Activated CD4-positive, alpha-beta T cell treated with anti-CD3 and anti-CD28 coated beads, Interleukin-2, amount 10 ng/mL, durations not matched to agents 7 days and 5 days (primary cell): Measurements from ENCODE around the gene ICAM5. TPM values are rescaled to one million over a fixed set of nuclear protein-coding genes. Genes with fewer than 3 reads are reported as not detected.

Source experiments
- total RNA-seq, 2 experiments: library from RNA; stranded (reverse); gene quantifications; one replicate each; pipeline ENCODE4 v1.2.3, GENCODE V29; 2021

Gene ICAM5
- total RNA-seq, 2 experiments from 2014 or later: 0.12 to 0.17 TPM

Other genes with a start within 250 kb of the ICAM5 start
- gene SHFL, start 203.6 kb upstream of the ICAM5 start, total RNA-seq: 100 to 1,000 TPM; 100 to 108 TPM
- 1 to 10 TPM in 1 of 2 experiments, under 1 TPM in 1; 0.99 to 1.3 TPM for gene ANGPTL6, start 187.3 kb upstream of the ICAM5 start, total RNA-seq
- gene PPAN, start 183.6 kb upstream of the ICAM5 start, total RNA-seq: 10 to 100 TPM; 77.8 to 77.9 TPM
- gene P2RY11, start 178.3 kb upstream of the ICAM5 start, total RNA-seq: 10 to 100 TPM; 39.1 to 43.1 TPM
- 100 to 1,000 TPM; 228 to 230 TPM for gene EIF3G, start 170.1 kb upstream of the ICAM5 start, total RNA-seq
- gene DNMT1, start 95.0 kb upstream of the ICAM5 start, total RNA-seq: 100 to 1,000 TPM; 375 to 404 TPM
- 1 to 10 TPM; 6.1 to 6.5 TPM for gene S1PR2, start 58.6 kb upstream of the ICAM5 start, total RNA-seq
- 10 to 100 TPM; 58.7 to 67.9 TPM for gene MRPL4, start 37.7 kb upstream of the ICAM5 start, total RNA-seq
- gene ICAM1, start 18.8 kb upstream of the ICAM5 start, total RNA-seq: 1 to 10 TPM; 8.0 to 9.0 TPM
- gene ICAM4, start 3.0 kb upstream of the ICAM5 start, total RNA-seq: 1 to 10 TPM; 1.4 to 1.8 TPM
- 1 to 10 TPM; 1.6 to 3.4 TPM for gene ZGLP1, start 19.9 kb downstream of the ICAM5 start, total RNA-seq
- 1 to 10 TPM; 5.5 to 9.0 TPM for gene FDX2, start 26.1 kb downstream of the ICAM5 start, total RNA-seq
- gene RAVER1, start 43.6 kb downstream of the ICAM5 start, total RNA-seq: 10 to 100 TPM; 69.3 to 75.6 TPM
- gene ICAM3, start 49.7 kb downstream of the ICAM5 start, total RNA-seq: 100 to 1,000 TPM; 230 to 233 TPM
- gene TYK2, start 90.6 kb downstream of the ICAM5 start, total RNA-seq: 100 to 1,000 TPM; 251 to 263 TPM
- gene CDC37, start 113.6 kb downstream of the ICAM5 start, total RNA-seq: 100 to 1,000 TPM; 200 to 205 TPM
- 10 to 100 TPM; 12.7 to 14.3 TPM for gene PDE4A, start 130.6 kb downstream of the ICAM5 start, total RNA-seq
- 10 to 100 TPM; 68.3 to 93.8 TPM for gene KEAP1, start 213.4 kb downstream of the ICAM5 start, total RNA-seq
- not detected for gene S1PR5, start 227.5 kb downstream of the ICAM5 start, total RNA-seq